GM21423 (cell line): Measurements from ENCODE around the gene MED14.

Experiments used
- ATAC-seq: cut with Tn5 transposase; IDR thresholded peaks from one replicate; pipeline ENCODE4 v1.9.1; 2021; ENCODE audit warnings: mild to moderate bottlenecking, moderate library complexity; ENCODE audit not compliant: unreplicated experiment

Gene MED14

DNA sequence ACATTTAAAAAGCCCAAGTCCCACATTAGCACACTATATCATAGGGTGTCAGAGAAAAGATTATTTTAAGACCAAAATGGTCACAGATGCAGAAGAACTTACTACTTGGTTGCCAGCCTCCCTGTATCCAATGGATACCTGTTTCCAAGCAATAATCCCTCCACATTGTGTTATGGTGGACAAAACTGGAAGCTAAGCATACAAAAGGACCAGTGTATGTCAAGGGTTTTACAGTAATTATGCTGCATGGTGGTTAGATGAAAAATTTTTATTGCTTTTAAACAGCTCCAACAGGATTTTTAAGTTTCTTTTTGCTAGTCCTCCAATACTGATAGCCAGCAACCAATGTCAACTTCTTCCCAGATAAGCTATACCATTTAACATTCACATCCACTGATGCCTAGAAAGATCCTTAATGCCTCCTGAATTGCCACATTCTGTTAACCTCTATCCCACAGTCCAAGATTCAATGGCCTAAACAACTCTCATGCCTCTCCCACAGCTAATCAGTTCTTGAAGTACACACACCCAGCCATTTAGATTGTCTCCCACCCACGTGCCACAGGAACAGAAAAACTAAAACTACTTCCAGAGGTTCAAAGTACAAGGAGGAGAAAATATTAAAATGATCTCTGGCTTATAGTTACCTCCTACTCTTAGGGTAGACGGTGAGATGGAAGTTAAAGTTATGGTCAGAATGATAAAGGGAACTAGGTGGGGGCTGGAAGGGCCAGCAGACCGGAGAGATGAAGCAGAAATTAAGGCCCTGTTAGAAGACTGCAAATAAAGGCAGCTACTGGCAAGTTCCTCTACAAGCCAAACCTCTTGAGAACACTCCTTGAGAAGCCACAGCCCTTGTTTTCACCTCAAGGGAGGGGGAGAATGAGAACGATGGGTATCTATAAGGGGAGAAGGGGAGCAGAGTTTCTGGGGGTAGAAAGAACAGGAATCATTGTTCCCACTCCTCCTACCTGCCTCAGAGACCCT is 5.5 kb downstream of the MED14 start:
- ATAC-seq, result no peak

DNA sequence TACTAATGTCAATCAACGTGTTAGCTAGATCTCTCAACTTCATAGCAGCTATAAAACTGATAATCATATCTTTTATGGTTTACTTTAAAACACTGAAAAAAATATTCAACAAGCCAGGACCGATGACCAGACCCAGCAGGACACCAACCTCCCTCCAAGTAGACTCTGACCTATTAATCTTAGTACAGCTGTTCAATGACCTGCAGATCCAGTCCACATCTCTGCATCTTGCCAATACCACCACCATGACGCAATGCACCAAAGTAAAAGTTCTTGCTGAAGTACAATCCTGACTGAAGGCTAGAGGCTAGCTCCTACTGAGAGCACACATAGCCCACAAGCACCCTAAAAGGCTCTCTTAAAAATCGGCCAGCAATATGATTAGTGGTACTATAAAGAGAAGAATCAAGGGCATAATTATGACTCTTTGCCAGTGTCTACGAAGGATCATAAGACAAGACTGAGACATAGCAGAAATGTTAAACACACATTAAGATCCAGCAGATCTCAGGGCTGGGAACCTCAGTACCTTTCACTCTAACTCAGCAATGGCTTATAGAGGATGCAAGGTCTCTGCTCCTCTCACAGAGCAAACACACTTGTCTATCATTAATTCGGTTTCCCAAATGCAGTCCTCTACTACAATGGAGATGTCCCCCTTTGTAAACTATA is 7.6 kb downstream of the MED14 start:
- ATAC-seq, result no peak

DNA sequence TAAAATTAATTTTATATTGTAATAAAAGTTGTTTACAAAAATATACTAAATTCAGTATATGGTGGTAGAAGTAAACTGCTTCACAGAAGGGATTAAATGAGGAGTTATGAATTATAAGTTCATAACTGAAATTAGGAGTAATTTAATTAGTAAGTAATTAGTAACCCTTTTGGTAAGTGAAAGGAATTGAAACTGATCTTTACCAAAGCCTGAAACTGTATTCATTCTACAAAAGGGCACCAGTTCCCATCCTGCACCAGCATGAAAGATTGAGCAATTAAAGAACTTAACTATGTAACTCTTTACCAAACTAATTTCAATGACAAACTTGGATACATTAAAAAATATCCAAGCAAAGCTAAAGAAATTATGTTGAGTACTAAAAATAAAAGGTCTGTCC is 8.2 kb downstream of the MED14 start:
- no peak for ATAC-seq

DNA sequence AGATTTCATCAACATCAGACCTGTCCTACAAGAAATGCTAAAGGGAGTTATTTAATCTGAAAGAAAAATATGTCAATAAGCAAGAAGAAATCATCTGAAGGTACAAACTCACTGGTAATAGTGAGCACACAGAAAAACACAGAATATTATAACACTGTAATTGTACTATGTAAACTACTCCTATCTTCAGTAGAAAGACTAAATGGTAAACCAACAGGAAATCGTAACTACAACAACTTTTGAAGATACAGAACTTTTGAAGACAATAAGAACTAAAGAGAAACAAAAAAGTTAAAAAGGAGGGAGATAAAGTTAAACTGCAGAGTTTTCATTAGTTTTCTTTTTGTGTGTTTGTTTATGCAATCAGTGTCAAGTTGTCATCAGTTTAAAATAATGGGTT is 12.4 kb downstream of the MED14 start:
- ATAC-seq, result no peak

DNA sequence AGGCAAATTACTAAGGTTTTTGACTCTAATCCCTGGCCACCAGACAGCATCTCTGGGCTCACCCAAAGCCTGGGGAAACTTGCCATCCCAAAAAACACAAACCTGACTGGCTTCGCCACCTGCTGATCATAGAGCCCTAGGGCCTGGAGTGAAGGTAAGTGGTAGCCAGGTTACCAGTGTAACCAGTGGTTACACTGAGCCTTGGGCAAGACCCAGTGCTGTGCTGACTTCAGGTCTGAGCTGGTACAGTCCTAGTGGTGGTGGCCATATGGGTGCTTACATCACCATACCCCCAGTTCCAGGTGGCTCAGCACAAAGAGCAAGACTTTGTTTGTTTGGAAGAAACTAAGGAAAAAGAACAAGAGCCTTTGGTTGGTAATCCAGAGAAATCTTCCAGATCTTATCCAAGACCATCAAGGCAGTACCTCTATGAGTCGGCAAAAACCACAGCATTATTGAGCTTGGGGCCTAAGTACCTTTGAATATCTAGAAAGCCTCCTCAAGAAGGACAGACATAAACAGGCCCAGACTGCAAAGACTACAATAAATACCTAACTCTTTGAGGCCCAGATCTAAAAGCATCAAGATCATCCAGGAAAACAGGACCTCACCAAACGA is 13.7 kb downstream of the MED14 start:
- no peak for ATAC-seq

DNA sequence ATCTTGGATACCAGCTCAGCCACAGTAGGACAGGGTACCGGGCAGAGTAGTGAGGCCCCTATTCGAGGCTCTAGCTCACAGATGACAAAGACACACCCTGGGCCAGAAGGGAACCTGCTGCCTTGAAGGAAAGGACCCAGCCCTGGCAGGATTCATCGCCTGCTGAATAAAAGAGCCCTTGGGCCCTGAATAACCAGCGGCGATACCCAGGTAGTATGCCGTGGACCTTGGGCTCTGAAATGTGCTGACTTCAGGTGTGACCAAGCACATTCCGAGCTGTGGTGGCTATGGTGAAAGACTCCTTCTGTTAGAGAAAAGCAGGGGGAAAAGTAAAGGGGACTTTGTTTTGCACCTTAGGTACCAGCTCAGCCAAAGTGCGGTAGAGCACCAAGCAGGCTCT is 14.6 kb downstream of the MED14 start:
- ATAC-seq, result no peak

DNA sequence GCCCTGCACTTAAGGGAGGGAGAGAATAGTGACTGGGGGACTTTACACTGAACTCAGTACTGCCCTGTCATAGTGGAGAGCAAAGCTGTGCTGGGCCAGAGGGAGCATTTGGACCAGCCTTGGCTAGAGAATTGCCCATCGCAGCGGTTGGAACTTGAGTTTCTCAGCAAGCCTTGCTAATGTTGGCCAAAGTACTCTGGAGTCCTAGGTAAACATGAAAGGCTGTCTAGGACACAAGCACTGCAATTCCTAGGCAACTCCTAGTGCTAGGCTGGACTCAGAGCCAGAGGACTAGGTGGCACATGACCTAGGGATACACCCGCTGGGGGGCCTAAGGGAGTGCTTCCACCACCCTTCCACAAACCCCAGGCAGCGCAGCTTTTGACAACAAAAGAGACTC is 15.0 kb downstream of the MED14 start:
- no peak for ATAC-seq

DNA sequence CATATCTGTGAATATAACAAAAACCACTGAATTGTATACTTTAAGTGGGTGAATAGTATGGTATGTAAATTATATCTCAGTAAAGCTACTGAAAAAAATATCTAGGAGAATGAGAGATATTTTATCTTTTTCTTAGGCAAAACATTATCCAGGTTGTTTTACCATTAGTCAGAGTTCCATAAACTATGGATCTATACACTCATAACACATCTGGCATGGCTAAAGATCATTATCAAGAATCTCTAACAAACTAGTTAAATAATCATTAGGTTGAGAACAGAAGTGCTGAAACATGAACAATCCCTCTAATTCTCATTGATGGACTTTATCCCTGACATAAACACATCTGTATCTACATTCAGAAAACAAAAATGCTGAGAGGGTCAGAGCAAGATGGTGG is 15.6 kb downstream of the MED14 start:
- ATAC-seq, result no peak

DNA sequence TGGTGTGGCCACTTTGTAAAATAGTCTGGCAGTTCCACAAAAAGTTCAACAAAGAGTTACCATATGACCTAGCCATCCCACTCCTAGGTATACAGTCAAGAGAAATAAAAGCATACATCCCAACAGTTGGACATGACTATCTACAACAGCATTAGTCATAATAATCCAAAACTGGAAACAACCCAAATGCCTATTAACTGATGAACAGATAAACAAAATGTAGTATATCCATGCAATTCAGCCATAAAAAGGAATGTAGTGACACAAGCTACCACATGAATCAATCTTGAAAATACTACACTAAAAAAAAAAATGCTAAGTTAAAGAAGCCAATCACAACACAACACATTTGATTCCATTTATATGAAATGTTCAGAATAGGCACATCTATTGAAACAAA is 16.1 kb downstream of the MED14 start:
- no peak for ATAC-seq

DNA sequence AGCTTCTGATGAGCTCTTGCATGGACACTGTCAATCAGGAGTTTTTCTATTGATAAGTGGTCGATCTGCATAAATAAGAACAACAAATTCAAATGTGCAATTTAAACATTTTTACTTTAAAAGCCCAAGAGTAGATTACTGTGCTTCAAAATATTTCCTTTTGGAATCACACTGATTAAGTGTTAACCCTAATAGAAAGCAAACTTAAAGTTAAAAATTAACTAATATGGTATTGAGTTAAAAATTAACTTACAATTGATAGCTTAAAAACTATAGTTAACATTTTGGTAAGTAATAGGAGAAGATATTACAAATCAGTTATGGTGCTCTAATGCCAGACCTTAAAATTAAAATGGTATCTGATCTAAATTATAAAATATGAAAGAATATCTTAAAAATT is 25.9 kb downstream of the MED14 start:
- no peak for ATAC-seq

DNA sequence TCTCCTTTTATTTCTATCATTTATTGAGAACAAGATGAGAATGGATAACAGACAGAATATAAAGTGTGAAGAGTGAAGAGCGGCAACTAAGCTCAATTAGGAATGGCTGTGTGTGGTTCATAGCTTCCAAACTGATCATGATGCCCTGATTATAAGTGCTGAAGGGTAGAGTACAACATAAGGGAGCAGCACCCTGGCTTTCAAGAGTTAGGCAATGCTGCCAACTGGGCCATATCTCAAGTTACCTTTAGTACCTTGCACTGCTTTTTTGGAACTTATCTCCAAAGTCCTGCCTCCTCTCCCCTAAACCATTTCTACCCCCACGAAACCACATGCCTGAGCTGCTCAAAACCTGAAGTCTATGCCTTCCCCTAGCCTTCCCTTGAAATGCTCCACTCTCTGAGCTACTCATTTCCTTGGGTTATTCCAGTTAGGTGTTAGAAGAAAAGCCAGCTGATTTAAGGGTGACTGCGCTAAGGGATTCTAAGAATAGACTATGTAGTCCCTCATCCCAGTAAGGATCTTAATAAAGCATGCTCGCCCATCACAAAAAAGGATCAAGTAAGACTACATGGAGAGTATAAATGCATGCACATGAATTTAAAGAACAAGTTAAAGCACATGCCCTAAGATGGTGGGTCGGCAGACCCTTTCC is 29.6 kb downstream of the MED14 start:
- ATAC-seq, result no peak

DNA sequence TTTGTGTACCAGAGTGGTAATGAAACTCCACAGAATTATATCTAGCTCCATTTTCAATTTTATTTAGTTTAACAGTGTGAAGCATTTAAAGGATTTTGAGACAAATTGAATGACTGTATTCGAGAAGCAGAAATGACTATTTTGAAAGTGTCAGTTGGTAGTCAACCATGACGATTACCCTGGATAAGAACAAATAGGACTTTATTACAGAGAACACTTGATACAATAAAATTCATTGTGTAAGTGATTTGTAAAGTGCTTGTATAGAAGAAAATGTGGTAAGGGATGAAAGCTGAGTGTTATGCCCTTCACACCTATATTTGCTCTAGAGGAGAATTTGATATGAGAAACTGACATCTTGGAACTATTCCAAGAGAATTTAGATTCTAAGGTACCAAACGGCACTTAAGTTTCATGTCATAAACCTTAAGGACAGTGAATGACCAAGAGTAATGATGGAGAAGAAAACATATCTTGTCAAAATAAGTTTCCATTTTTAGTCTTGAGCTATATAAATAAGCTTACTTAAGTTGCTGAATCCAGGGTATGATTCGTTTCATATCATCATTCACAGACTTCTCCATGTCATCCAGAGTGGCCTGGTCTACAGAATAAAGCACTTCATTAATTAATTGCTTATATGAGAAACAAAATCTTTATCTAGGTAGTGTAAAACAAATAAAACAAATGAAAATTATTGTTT is 34.6 kb downstream of the MED14 start:
- no peak for ATAC-seq

DNA sequence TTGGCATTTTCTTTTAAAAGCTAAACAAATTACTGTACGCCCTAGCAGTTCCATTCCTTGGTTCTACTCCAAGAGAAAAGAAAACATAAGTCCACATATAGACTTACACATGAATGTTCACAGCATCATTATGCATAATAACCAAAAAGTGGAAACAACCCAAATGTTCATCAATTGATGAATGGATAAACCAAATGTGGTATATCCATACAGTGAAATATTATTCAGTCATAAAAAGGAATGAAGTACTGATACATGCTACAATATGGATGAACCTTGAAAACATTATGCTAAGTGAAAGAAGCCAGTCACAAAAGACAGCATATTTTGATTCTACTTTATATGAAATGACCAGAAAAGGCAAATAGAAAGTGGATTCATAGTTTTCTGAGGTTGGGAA is 36.5 kb downstream of the MED14 start:
- ATAC-seq, result no peak

DNA sequence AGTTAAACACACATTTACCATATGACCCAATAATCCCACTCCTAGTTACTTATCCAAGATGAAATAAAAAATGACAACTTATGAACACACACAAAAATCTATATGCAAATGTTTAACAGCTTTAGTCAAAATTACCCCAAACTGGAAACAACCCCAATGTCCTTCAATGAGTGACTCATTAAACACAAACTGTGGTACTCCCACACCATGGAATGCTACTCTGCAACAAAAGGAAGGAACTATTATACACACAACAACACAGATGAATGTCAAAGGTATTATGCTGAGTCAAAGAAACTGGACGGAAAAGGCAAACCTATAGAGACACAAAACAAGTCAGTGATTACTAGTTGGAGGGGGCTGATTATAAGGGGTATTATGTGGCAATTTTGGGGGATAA is 40.5 kb downstream of the MED14 start:
- ATAC-seq, result no peak

DNA sequence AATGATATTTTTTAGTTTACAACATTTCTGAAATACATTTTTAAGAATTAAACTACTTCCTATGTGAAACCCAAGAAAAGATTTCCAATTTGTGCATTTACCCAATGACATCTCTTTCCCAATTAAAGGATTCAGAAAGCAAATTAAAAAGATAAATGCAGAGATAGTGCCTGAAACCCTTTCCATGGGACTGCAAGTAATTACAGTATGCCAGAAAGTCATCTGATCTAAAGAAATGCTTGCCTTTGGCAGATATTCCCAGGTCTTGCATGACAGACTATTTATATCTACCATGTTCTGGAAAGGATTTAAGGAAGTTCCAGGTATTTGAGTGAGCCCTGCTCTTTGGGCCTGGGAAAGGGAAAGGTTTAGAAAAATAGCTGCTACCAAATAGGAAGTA is 46.4 kb downstream of the MED14 start:
- no peak for ATAC-seq

DNA sequence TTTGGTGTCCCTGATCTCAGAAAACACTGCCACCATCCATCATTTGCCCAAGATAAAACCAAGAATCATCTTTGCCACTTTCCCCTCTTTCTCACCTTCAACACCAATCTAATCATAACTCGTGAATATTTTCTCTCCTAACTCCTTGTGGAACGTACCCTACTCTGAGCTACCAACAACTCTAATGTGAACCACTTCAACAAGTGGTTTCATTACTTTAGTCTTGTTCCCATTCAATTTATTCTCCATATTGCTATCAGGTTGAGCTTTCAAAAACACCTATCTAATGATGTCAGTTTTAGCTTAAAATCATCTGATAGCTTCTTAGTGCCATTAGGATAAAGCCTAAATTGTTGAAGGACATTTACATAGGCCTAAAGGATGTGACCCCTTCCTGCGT is 48.2 kb downstream of the MED14 start:
- ATAC-seq, result no peak

DNA sequence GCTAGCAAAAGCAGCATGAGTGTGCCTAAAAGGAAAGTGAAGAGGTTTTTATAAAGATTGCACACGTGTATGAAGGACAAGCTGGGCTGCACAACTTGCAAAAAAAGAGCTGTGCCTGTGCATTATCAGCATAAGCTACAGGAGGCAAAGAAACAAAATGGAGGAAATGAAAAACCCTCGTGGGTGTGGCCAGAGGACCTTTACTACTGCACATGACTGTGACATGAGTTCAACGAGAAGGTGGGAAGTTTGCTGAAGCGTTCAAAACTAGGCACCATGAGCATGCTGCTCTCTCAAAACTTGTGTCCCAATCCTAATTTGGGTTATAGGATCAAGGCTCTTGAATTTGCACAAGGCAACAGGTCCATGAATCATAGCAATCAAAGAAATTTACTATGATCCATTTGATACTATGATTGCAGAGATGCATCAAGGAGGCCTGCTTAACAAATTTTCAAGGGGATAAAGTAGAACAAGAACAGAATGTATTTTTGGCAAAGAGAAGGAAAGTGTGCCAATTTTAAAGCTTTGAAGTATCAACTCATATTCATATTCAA is 49.9 kb downstream of the MED14 start:
- no peak for ATAC-seq

DNA sequence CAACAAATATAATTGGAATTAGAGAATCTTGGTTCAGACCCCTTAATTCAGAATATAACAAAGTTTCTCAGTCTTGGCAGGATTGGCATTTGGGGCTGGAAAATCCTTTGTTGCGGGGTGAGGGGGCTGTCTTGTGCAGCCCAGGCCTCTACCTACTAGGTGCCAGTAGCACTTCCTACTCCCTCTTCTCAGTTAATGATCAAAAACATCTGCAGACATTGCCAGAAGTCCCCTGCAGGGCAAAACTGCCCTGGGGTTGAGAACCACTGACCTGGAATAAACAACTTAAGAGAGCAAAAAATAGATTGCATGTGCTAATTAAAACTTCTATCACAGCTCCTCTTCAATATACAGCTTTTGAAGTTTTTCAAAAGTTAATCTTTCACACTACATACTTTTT is 51.2 kb downstream of the MED14 start:
- ATAC-seq, result no peak

DNA sequence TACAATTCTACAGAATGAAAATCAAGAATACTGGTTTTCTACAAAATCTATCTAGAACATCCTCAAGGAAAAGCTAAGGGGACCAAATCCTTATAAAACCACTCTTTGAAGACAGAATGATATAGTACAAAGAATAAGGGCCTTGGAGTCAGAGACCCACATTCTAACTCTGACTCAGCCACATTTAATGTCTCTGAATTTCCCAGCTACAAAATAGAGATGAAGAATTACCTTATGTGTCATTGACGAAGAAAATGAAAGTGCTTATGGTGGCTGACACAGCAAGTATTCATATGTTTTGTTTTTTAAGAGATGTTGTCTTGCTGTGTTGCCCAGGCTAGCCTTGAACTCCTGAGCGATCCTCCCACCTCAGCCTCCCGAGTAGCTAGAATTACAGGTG is 52.1 kb downstream of the MED14 start:
- no peak for ATAC-seq

DNA sequence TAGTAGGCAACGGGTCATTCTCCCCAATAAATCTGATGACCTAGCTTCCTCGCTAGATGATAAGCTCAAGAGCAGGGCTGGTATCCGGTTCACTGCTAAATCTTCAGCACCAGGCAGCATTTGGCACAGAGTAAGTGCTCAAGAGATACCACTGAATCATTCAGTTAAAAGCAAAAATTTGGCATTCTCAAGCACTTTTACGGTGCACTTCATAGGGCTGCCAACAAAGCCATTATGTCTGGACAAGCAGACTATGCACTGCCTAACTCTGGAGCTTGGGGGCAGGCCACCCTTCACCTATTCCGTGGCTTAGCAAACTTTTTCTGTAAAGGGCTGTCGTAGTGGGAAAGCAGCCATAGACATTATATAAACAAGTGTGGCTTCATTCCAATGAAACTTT is 64.2 kb downstream of the MED14 start:
- ATAC-seq, result no peak
